ENCODE results near the gene CHST11. TPM values are rescaled to one million over a fixed set of nuclear protein-coding genes. Genes with fewer than 3 reads are reported as not detected.

CHST11 gene
- total RNA-seq, 1 experiment from 2014 or later: 6.7 TPM

GRCh38 chr12:104708891-104709290, 252.1 kb downstream of the CHST11 start:
- H2BK15ac ChIP-seq (ENCODE audit: low read depth, low read length): no peak overlapping the region
- no peaks in the 10 kb centered on the region; a peak in 1 of 7 replicates for H3K36me3 Mint-ChIP-seq (ENCODE audit: insufficient read depth in 1 of 3, low read depth in 3 of 3)
- H3K4me1 Mint-ChIP-seq: peaks cover 71 to 85% of the 10 kb centered on the region in 2 experiments
- H3K4me1 ChIP-seq (ENCODE audit: insufficient read depth, low read length): peaks cover 18% of the 10 kb centered on the region; the same call in 1 of the 2 replicates
- H3K4ac ChIP-seq (ENCODE audit: low read depth, low read length): no peak overlapping the region
- H3K18ac ChIP-seq (ENCODE audit: insufficient read length, low read depth, low read length): no peak overlapping the region
- H3K23ac ChIP-seq (ENCODE audit: insufficient read length, low read depth, low read length): no peak overlapping the region
- H4K91ac ChIP-seq (ENCODE audit: insufficient read length, low read depth, low read length): peak overlapping the region; percentile 27
- no peaks in the 10 kb centered on the region for H3K79me1 ChIP-seq (ENCODE audit: insufficient read depth, low read depth, low read length, poor library complexity, severe bottlenecking)
- H2BK20ac ChIP-seq (ENCODE audit: low read depth, low read length, poor library complexity, severe bottlenecking): no peak overlapping the region
- H3K23me2 ChIP-seq (ENCODE audit: insufficient read length, low read depth, low read length, poor library complexity, severe bottlenecking): no peaks in the 10 kb centered on the region
- H3K56ac ChIP-seq (ENCODE audit: insufficient read length, low read depth, low read length): no peak overlapping the region
- no peak overlapping the region for H2AFZ ChIP-seq (ENCODE audit: low read length)
- H2BK5ac ChIP-seq (ENCODE audit: insufficient read length, low read length): no peak overlapping the region
- H4K5ac ChIP-seq (ENCODE audit: insufficient read length, low read depth, low read length): no peak overlapping the region
- H4K20me1 ChIP-seq (ENCODE audit: control insufficient read depth, insufficient read depth, insufficient read length): no peaks in the 10 kb centered on the region
- no peak overlapping the region for H3K27ac ChIP-seq (ENCODE audit: insufficient read length, low read depth, low read length)
- H3K4me2 ChIP-seq (ENCODE audit: insufficient read depth, insufficient read length, low read length): no peak overlapping the region
- WGBS (ENCODE audit: extremely low coverage, insufficient read length, low lambda C conversion rate): no CpG with 5 or more reads among the region's 7 CpGs
- no peak overlapping the region for H3T11ph ChIP-seq (ENCODE audit: low read length)
- no peak overlapping the region for H2BK120ac ChIP-seq (ENCODE audit: low read depth, low read length, poor library complexity, severe bottlenecking)
- no peak for TF ChIP-seq CTCF (conservative IDR thresholded peaks at IDR 0.05)
- H3K27ac Mint-ChIP-seq: peak overlapping the region; percentile 85 to 90 (median 88); a peak in 5 of 7 replicates
- peak overlapping the region; percentile 0; the same call in 1 of the 2 replicates for H3K14ac ChIP-seq (ENCODE audit: insufficient read depth, low read length)
- H3K9ac ChIP-seq (ENCODE audit: extremely low read depth, insufficient read length, low read length): no peak overlapping the region
- H2AK5ac ChIP-seq (ENCODE audit: insufficient read length, low read length): no peak overlapping the region
- peak; percentile 60 for DNase-seq
- no peaks in the 10 kb centered on the region for H3K9me3 ChIP-seq (ENCODE audit: control insufficient read depth, low read depth, low read length)
- H3K4me3 Mint-ChIP-seq: peak overlapping the region in 1 of 2 experiments; percentile 38; a peak in 2 of 5 replicates
- H3K27me3 Mint-ChIP-seq (ENCODE audit: low read depth): no peaks in the 10 kb centered on the region; the same call in 1 of the 2 replicates
- no peaks in the 10 kb centered on the region for H3K79me2 ChIP-seq (ENCODE audit: insufficient read depth, low read length)
- H3K27me3 ChIP-seq (ENCODE audit: insufficient read depth, low read length): no peaks in the 10 kb centered on the region
- no peak overlapping the region for H2BK12ac ChIP-seq (ENCODE audit: insufficient read length, low read depth, low read length)
- H4K8ac ChIP-seq (replicated peaks; ENCODE audit: insufficient read length, low read depth, low read length): no peak overlapping the region
- no peaks in the 10 kb centered on the region for H3K9me3 Mint-ChIP-seq
